A549 treated with Mapracorat at 1 μM for 4 hours (cell line): ENCODE data around the gene SEC31A. TPM values are rescaled to one million over a fixed set of nuclear protein-coding genes. Genes with fewer than 3 reads are reported as not detected.

Experiments used
- total RNA-seq: library from RNA; stranded (reverse); fragments of 200-300 nt; extraction: Qiagen RNA extraction; gene quantifications from 5 replicates; pipeline ENCODE4 v1.2.3, GENCODE V29; 2022

The SEC31A gene
- total RNA-seq = 78.3 to 87.2 TPM (median 81.0 TPM) in 5 replicates

GRCh38 chr4:82890901-82891706 lies at the start of gene SEC31A:
TSS of gene SEC31A (minus strand) at chr4:82891153. CDS start at chr4:82881936, 9,217 bp downstream.

GRCh38 chr4:82900411-82901182 lies 9.6 kb upstream of the SEC31A start, which contains the start of gene THAP9:
TSS of gene THAP9 (plus strand) at chr4:82900735. CDS start at chr4:82900803, 68 bp downstream.

GRCh38 chr4:82798168-82799005 lies 92.6 kb downstream of the SEC31A start, which contains the start of gene SCD5:
TSS of gene SCD5 (minus strand) at chr4:82798796. CDS start at chr4:82798537, 259 bp downstream.

Other genes with a start within 250 kb of the SEC31A start
- 6.1 to 7.6 TPM (median 6.8 TPM) in 5 replicates for gene SCD5, start 92.4 kb downstream of the SEC31A start, total RNA-seq
- 1.2 to 2.4 TPM (median 2.0 TPM) in 5 replicates for gene THAP9, start 9.6 kb upstream of the SEC31A start, total RNA-seq
- gene LIN54, start 119.7 kb upstream of the SEC31A start, total RNA-seq = 5.7 to 7.8 TPM (median 6.6 TPM) in 5 replicates
- gene COPS4, start 144.0 kb upstream of the SEC31A start, total RNA-seq = 23.8 to 36.5 TPM (median 24.8 TPM) in 5 replicates
- 0.55 to 1.1 TPM (median 0.89 TPM) in 5 replicates for gene PLAC8, start 223.6 kb upstream of the SEC31A start, total RNA-seq